22Rv1 (cell line): ENCODE results near the gene GSPT1.

Source experiments
- H3K27ac ChIP-seq: fragments of 450-650 bp; 2 replicates; pipeline ENCODE4 v1.5.1; 2017
- CTCF ChIP-seq: fragments of 450-650 bp; IDR thresholded peaks from 2 replicates; pipeline ENCODE4 v1.5.1; 2017; ENCODE audit warnings: mild to moderate bottlenecking
- ZFX ChIP-seq: fragments of 450-650 bp; IDR thresholded peaks from 2 replicates; pipeline ENCODE4 v1.6.1; 2017; ENCODE audit warnings: antibody characterized with exemption, borderline replicate concordance

The GSPT1 gene

GRCh38 chr16:11862489-11862888, 53.3 kb downstream of the GSPT1 start:
- TF ChIP-seq CTCF, result no peak
- no peak for TF ChIP-seq ZFX
- H3K27ac ChIP-seq, result no peak overlapping the region

- TF ChIP-seq CTCF, result no peak
- TF ChIP-seq ZFX, result no peak
- no peak overlapping the region for H3K27ac ChIP-seq
These were observed 58.6 kb downstream of the GSPT1 start for GRCh38 chr16:11857161-11857560.

GRCh38 chr16:11852092-11852809, 63.5 kb downstream of the GSPT1 start:
- no peak for TF ChIP-seq CTCF
- no peak for TF ChIP-seq ZFX
- peak overlapping the region; percentile 81 for H3K27ac ChIP-seq

- peak within 1 kb of the TSS; percentile 81 for H3K27ac ChIP-seq
- TF ChIP-seq CTCF (no peak), ZFX (no peak)
These were observed 64.3 kb downstream of the GSPT1 start, which contains the start of gene RSL1D1 for GRCh38 chr16:11851294-11852091. RSL1D1 (minus strand) TSS chr16:11851542; CDS start chr16:11851512, 30 bp downstream.

- H3K27ac ChIP-seq, result no peak overlapping the region
- TF ChIP-seq ZFX (no peak), CTCF (no peak)
These were observed 66.9 kb downstream of the GSPT1 start for GRCh38 chr16:11848842-11849241.

- TF ChIP-seq CTCF, result no peak
- TF ChIP-seq ZFX, result no peak
- H3K27ac ChIP-seq, result no peak overlapping the region
These were observed 71.3 kb downstream of the GSPT1 start for GRCh38 chr16:11844499-11844898.

GRCh38 chr16:11843861-11844260, 71.9 kb downstream of the GSPT1 start:
- H3K27ac ChIP-seq, result no peak overlapping the region
- TF ChIP-seq ZFX (no peak), CTCF (no peak)
